ENCODE measurements around the gene RGS2. TPM values are rescaled to one million over a fixed set of nuclear protein-coding genes. Genes with fewer than 3 reads are reported as not detected.

Gene RGS2
- total RNA-seq, 4 donors from 2014 or later: 24.5 to 54.1 (median 29.0) TPM

DNA sequence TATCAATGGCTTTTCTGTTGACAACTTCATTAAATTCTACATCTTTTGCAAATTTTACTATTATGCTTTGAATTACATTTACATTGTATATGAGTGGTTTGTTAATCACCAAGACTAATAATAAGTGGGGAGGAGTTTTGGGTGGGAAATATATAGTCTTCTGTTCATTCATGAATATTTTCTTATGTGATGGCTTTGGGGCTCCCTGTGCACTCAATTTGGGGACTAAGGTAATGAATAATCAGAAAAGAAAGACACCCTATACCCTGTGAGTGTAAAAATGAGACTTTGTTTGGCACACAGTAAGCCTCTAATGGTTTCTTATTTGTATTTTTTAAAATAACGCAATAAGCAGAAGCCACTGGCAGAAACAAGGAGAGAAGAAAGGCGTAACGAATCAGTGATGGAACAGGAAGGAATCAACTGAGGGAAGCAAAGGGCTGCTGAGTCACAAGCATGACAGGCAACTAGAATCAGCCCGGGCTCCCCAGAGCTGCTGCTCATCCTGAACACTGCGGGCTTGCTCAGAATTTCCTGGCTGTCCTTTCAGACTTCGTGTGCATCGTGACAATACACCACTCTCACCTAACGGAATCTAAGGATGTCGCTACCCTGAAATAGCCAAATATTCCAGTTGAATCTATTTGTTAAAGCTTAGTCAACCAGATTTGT is 20.8 kb upstream of the RGS2 start:
- 49 to 52% methylated on average over 9 of the region's 9 CpGs for WGBS, 2 donors
- TF ChIP-seq, protein P1, sequence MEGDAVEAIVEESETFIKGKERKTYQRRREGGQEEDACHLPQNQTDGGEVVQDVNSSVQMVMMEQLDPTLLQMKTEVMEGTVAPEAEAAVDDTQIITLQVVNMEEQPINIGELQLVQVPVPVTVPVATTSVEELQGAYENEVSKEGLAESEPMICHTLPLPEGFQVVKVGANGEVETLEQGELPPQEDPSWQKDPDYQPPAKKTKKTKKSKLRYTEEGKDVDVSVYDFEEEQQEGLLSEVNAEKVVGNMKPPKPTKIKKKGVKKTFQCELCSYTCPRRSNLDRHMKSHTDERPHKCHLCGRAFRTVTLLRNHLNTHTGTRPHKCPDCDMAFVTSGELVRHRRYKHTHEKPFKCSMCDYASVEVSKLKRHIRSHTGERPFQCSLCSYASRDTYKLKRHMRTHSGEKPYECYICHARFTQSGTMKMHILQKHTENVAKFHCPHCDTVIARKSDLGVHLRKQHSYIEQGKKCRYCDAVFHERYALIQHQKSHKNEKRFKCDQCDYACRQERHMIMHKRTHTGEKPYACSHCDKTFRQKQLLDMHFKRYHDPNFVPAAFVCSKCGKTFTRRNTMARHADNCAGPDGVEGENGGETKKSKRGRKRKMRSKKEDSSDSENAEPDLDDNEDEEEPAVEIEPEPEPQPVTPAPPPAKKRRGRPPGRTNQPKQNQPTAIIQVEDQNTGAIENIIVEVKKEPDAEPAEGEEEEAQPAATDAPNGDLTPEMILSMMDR (IDR thresholded peaks at IDR 0.05): no peak
- TF ChIP-seq POLR2A (IDR thresholded peaks at IDR 0.05): no peak
- intact Hi-C loops (cut with DNase I; ENCODE audit: low total_unique reads): no loop called here
- no peak overlapping the region for H3K4me3 ChIP-seq (ENCODE audit: low read depth, poor library complexity, severe bottlenecking)
- DNase-seq (ENCODE audit: low spot score in 2 of 2): peak; percentile 48 to 87

DNA sequence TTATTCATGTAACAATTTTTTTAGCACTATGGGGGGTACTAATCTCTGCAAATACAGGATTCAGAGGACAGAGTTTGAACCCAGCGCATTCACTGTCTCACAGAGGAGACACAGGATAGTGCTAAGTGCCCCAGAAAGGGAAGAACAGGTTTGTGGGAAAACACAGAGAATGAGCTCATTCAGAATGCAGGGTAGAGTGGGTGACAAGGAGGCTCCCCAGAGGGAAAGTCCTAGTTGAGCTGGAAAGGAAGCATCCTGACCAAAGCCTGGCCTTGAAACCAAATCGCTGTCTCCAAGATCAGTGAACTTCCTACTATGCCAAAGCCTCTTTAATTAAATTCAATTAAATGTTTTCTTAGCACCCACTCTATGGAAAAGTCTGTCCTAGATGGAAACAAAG is 19.0 kb upstream of the RGS2 start:
- whole genome bisulfite sequencing, 2 donors: 83 to 89% methylated on average over 2 of the region's 2 CpGs
- DNase-seq (ENCODE audit: low spot score in 2 of 2): no peak
- H3K4me3 ChIP-seq (ENCODE audit: low read depth, poor library complexity, severe bottlenecking): no peak overlapping the region
- intact Hi-C loops (cut with DNase I; ENCODE audit: low total_unique reads): no loop called here
- no peak for TF ChIP-seq POLR2A (IDR thresholded peaks at IDR 0.05)
- TF ChIP-seq, protein P1 (IDR thresholded peaks at IDR 0.05): no peak

DNA sequence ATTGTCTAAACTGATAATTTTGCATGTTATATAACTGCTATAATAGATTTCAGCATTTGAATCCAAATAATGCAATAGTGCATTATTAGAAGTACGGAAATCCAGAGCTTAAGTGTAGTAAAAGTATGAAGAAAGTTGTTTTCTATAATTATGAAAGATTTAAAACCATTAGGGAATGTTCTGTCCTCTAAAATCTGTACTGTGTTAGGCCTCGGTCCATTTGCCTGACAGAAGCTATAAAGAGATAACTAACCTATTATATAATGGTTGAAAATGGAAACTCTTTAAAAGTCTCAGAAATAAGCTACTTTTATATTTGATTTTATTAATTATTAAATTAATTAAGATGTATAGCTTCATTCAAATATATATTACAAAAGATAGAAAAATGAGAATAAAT is 16.2 kb upstream of the RGS2 start:
- TF ChIP-seq POLR2A (IDR thresholded peaks at IDR 0.05): no peak
- TF ChIP-seq, protein P1 (IDR thresholded peaks at IDR 0.05): no peak
- H3K4me3 ChIP-seq (ENCODE audit: low read depth, poor library complexity, severe bottlenecking): no peak overlapping the region
- intact Hi-C loops (cut with DNase I; ENCODE audit: low total_unique reads): no loop called here
- DNase-seq (ENCODE audit: low spot score in 2 of 2): no peak
- WGBS, 2 donors: 93% methylated on average over 2 of the region's 2 CpGs

DNA sequence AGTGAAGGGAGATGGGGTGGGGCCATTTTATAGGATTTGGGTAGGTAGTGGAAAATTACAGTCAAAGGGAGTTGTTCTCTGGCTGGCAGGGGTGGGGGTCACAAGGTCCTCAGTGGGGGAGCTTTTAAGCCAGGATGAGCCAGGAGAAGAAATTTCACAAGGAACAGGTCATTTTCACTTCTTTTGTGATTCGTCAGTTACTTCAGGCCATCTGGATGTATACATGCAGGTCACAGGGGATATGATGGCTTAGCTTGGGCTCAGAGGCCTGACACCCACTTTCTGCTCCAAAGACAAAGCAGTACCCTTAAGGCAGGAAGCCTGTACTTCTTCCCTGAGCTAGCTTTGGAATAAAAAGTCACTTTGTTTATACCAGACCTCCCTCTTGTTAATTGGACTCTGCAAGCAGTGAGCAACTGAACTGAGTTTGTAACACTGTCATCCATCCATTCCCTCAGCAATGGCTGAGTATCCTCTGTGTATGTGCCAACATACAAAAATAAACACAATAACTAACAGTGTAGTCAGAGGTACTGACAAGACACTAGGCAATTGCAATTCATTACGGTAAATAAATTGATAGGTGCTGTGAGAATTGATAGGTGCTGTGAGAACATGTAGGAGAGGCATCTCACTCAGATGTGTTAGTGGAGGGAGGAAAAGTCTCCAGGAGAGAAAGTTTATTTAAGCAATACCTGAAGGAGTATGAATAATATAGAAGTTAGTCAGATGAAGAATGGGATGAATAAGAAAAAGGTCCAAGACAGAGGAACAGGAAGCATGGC is 14.7 kb upstream of the RGS2 start:
- no peak for DNase-seq (ENCODE audit: low spot score in 2 of 2)
- TF ChIP-seq, protein P1 (IDR thresholded peaks at IDR 0.05): no peak
- TF ChIP-seq POLR2A (IDR thresholded peaks at IDR 0.05): no peak
- WGBS, 2 donors: 82 to 88% methylated on average over 2 of the region's 2 CpGs
- intact Hi-C loops (cut with DNase I; ENCODE audit: low total_unique reads): no loop called here
- H3K4me3 ChIP-seq (ENCODE audit: low read depth, poor library complexity, severe bottlenecking): no peak overlapping the region

DNA sequence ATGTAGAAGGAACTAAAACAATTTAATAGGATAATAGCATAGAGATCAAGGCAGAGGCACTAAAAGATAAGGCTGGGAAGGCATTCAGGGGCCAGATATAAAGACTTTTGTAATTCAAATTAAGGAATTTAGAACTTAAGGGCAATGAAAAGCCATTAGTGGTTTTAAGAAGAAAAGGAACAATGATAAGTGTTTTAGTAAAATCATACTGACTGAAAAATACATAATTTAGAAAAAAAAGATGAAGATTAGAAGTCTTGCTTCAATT is 14.1 kb upstream of the RGS2 start:
- DNase-seq (ENCODE audit: low spot score in 2 of 2): no peak
- no peak for TF ChIP-seq POLR2A (IDR thresholded peaks at IDR 0.05)
- TF ChIP-seq, protein P1 (IDR thresholded peaks at IDR 0.05): no peak
- intact Hi-C loops (cut with DNase I; ENCODE audit: low total_unique reads): no loop called here
- H3K4me3 ChIP-seq (ENCODE audit: low read depth, poor library complexity, severe bottlenecking): no peak overlapping the region

Data from lower leg skin (tissue), 4 donors.